Fibroblast of pulmonary artery (primary cell): ENCODE data around the gene RNF20.
A peak's percentile ranks its signal among the peaks of the same experiment; 100 is the strongest.

Source experiments
- DNase-seq: peaks from one replicate; pipeline ENCODE4 v3.0.0-alpha.2; 2010; ENCODE audit warnings: low read depth
- H3K4me3 ChIP-seq: replicated peaks from 2 replicates; pipeline ENCODE4 v1.5.1; 2011; ENCODE audit warnings: low read depth, mild to moderate bottlenecking, control low read depth, low read length, moderate library complexity
- CTCF ChIP-seq: IDR thresholded peaks from 2 replicates; pipeline ENCODE4 v1.5.1; 2011; ENCODE audit warnings: mild to moderate bottlenecking, control low read depth, low read length, inconsistent platforms; ENCODE audit errors: missing control alignments

RNF20 gene

GRCh38 chr9:101574731-101575333 lies 41.2 kb downstream of the RNF20 start:
- no peak for DNase-seq
- no peak overlapping the region for H3K4me3 ChIP-seq
- no peak for TF ChIP-seq CTCF

- H3K4me3 ChIP-seq, result no peak overlapping the region
- DNase-seq, result no peak
- TF ChIP-seq CTCF, result no peak
Measured at GRCh38 chr9:101578378-101578777, 44.7 kb downstream of the RNF20 start.

- no peak for DNase-seq
- TF ChIP-seq CTCF, result no peak
- no peak overlapping the region for H3K4me3 ChIP-seq
Measured at GRCh38 chr9:101579711-101580545, 46.3 kb downstream of the RNF20 start.

- peak; percentile 33 for DNase-seq
- no peak overlapping the region for H3K4me3 ChIP-seq
- no peak for TF ChIP-seq CTCF
Measured at GRCh38 chr9:101582553-101582952, 48.9 kb downstream of the RNF20 start.

- no peak overlapping the region for H3K4me3 ChIP-seq
- DNase-seq, result no peak
- TF ChIP-seq CTCF, result no peak
Measured at GRCh38 chr9:101585740-101586139, 52.1 kb downstream of the RNF20 start.

GRCh38 chr9:101586651-101587050 lies 53.0 kb downstream of the RNF20 start:
- no peak for TF ChIP-seq CTCF
- no peak overlapping the region for H3K4me3 ChIP-seq
- DNase-seq, result no peak
